SK-N-SH treated with all-trans-retinoic acid at 6 μM for 48 hours (cell line): ENCODE measurements around the gene NHLH2.

ENCODE experiments used
- ATAC-seq: fragments of 200-7000 bp; cut with Tn5 transposase; 3 replicates; pipeline ENCODE4 v1.9.1; 2020; ENCODE audit warnings: mild to moderate bottlenecking, moderate library complexity
- ARNTL ChIP-seq: fragments of 450-650 bp; formaldehyde crosslinking; IDR thresholded peaks from 2 replicates; pipeline ENCODE4 v1.5.0; 2020; ENCODE audit warnings: low read depth, mild to moderate bottlenecking, moderate library complexity, borderline replicate concordance
- BACH2 ChIP-seq: fragments of 250-450 bp; sonication (Bioruptor Pico); IDR thresholded peaks from 2 replicates; pipeline ENCODE4 v1.9.0; 2021; ENCODE audit warnings: mild to moderate bottlenecking, borderline replicate concordance
- CREB5 ChIP-seq: fragments of 250-450 bp; sonication (Bioruptor Pico); IDR thresholded peaks from 2 replicates; pipeline ENCODE4 v1.5.1; 2020; ENCODE audit warnings: low read depth, mild to moderate bottlenecking, moderate library complexity
- CSDC2 ChIP-seq: fragments of 250-450 bp; sonication (Bioruptor Pico); IDR thresholded peaks from 2 replicates; pipeline ENCODE4 v1.5.0; 2020; ENCODE audit warnings: mild to moderate bottlenecking, moderate library complexity
- CSRNP3 ChIP-seq: fragments of 250-450 bp; sonication (Bioruptor Pico); IDR thresholded peaks from 2 replicates; pipeline ENCODE4 v1.5.1; 2021; ENCODE audit warnings: mild to moderate bottlenecking, moderate library complexity
- ESRRG ChIP-seq: fragments of 250-450 bp; sonication (Bioruptor Pico); IDR thresholded peaks from 2 replicates; pipeline ENCODE4 v1.6.1; 2021; ENCODE audit warnings: mild to moderate bottlenecking
- GLIS3 ChIP-seq: fragments of 250-450 bp; sonication (Bioruptor Pico); IDR thresholded peaks from 2 replicates; pipeline ENCODE4 v1.5.0; 2020; ENCODE audit warnings: mild to moderate bottlenecking, moderate library complexity
- ISL1 ChIP-seq: fragments of 250-450 bp; sonication (Bioruptor Pico); IDR thresholded peaks from 2 replicates; pipeline ENCODE4 v2.1.2; 2022; ENCODE audit warnings: mild to moderate bottlenecking, moderate library complexity
- OSR1 ChIP-seq: fragments of 250-450 bp; sonication (Bioruptor Pico); IDR thresholded peaks from 2 replicates; pipeline ENCODE4 v1.8.0; 2022; ENCODE audit warnings: moderate library complexity, mild to moderate bottlenecking, inconsistent platforms
- PATZ1 ChIP-seq: fragments of 250-450 bp; sonication (Bioruptor Pico); IDR thresholded peaks from 2 replicates; pipeline ENCODE4 v1.8.0; 2020; ENCODE audit warnings: mild to moderate bottlenecking, moderate library complexity, borderline replicate concordance
- POU6F1 ChIP-seq: fragments of 250-450 bp; sonication (Bioruptor Pico); IDR thresholded peaks from 2 replicates; pipeline ENCODE4 v1.8.0; 2021; ENCODE audit warnings: low read depth, mild to moderate bottlenecking, moderate library complexity, borderline replicate concordance
- PPARA ChIP-seq: fragments of 250-450 bp; sonication (Bioruptor Pico); IDR thresholded peaks from 2 replicates; pipeline ENCODE4 v1.5.0; 2020; ENCODE audit warnings: mild to moderate bottlenecking, borderline replicate concordance
- RARB ChIP-seq: fragments of 250-450 bp; sonication (Bioruptor Pico); IDR thresholded peaks from 2 replicates; pipeline ENCODE4 v1.8.0; 2021; ENCODE audit warnings: mild to moderate bottlenecking, moderate library complexity
- SNAI2 ChIP-seq: fragments of 250-450 bp; sonication (Bioruptor Pico); IDR thresholded peaks from 2 replicates; pipeline ENCODE4 v1.5.0; 2020; ENCODE audit warnings: mild to moderate bottlenecking, moderate library complexity
- TCF4 ChIP-seq: fragments of 250-450 bp; sonication (Bioruptor Pico); IDR thresholded peaks from 2 replicates; pipeline ENCODE4 v1.8.0; 2021; ENCODE audit warnings: mild to moderate bottlenecking, moderate library complexity, borderline replicate concordance
- TOX ChIP-seq: fragments of 250-450 bp; sonication (Bioruptor Pico); IDR thresholded peaks from 2 replicates; pipeline ENCODE4 v1.8.0; 2021; ENCODE audit warnings: mild to moderate bottlenecking, moderate library complexity, borderline replicate concordance
- TSHZ2 ChIP-seq: fragments of 250-450 bp; sonication (Bioruptor Pico); IDR thresholded peaks from 2 replicates; pipeline ENCODE4 v1.5.0; 2020; ENCODE audit warnings: mild to moderate bottlenecking, moderate library complexity
- ZC3H10 ChIP-seq: fragments of 250-450 bp; sonication (Bioruptor Pico); IDR thresholded peaks from 2 replicates; pipeline ENCODE4 v1.5.1; 2021; ENCODE audit warnings: mild to moderate bottlenecking, moderate library complexity
- ZFP3 ChIP-seq: fragments of 250-450 bp; sonication (Bioruptor Pico); IDR thresholded peaks from 2 replicates; pipeline ENCODE4 v1.5.0; 2020; ENCODE audit warnings: mild to moderate bottlenecking, moderate library complexity
- ZFP30 ChIP-seq: fragments of 450-650 bp; formaldehyde crosslinking; IDR thresholded peaks from 2 replicates; pipeline ENCODE4 v1.5.0; 2022; ENCODE audit warnings: mild to moderate bottlenecking, moderate library complexity
- ZNF565 ChIP-seq: fragments of 450-650 bp; formaldehyde crosslinking; conservative IDR thresholded peaks from 2 replicates; pipeline ENCODE4 v1.5.0; 2020; ENCODE audit warnings: low read depth, mild to moderate bottlenecking, moderate library complexity
- ZNF70 ChIP-seq: fragments of 450-650 bp; formaldehyde crosslinking; IDR thresholded peaks from 2 replicates; pipeline ENCODE4 v1.5.0; 2020; ENCODE audit warnings: mild to moderate bottlenecking, moderate library complexity
- ZNF8 ChIP-seq: fragments of 450-650 bp; formaldehyde crosslinking; IDR thresholded peaks from 2 replicates; pipeline ENCODE4 v1.5.0; 2020; ENCODE audit warnings: mild to moderate bottlenecking, moderate library complexity

NHLH2 gene

GRCh38 chr1:115850937-115851336, 10.0 kb upstream of the NHLH2 start:
- TF ChIP-seq GLIS3 = no peak
- no peak for TF ChIP-seq PATZ1 (CRISPR knock-in tag)
- no peak for TF ChIP-seq ZC3H10 (CRISPR knock-in tag)
- TF ChIP-seq TOX (CRISPR knock-in tag) = no peak
- no peak for TF ChIP-seq ZNF565 (CRISPR knock-in tag)
- no peak for TF ChIP-seq CREB5 (CRISPR knock-in tag)
- TF ChIP-seq ZNF70 = no peak
- TF ChIP-seq SNAI2 = no peak
- no peak for TF ChIP-seq PPARA (CRISPR knock-in tag)
- TF ChIP-seq BACH2 (CRISPR knock-in tag) = no peak
- TF ChIP-seq ZNF8 (CRISPR knock-in tag) = no peak
- TF ChIP-seq POU6F1 (CRISPR knock-in tag) = no peak
- TF ChIP-seq TSHZ2 (CRISPR knock-in tag) = no peak
- TF ChIP-seq ARNTL = no peak
- TF ChIP-seq RARB = no peak
- TF ChIP-seq ISL1 (CRISPR knock-in tag) = no peak
- no peak for TF ChIP-seq TCF4 (CRISPR knock-in tag)
- no peak for ATAC-seq

- TF ChIP-seq ZNF70 (no peak), ZFP30 (no peak), SNAI2 (no peak), ZFP3 (no peak), ZNF8 (CRISPR knock-in tag) (no peak), RARB (no peak), POU6F1 (CRISPR knock-in tag) (no peak), ZNF565 (CRISPR knock-in tag) (no peak), CSDC2 (CRISPR knock-in tag) (no peak), PPARA (CRISPR knock-in tag) (no peak), ZC3H10 (CRISPR knock-in tag) (no peak), GLIS3 (no peak), PATZ1 (CRISPR knock-in tag) (no peak), CSRNP3 (no peak), TOX (CRISPR knock-in tag) (no peak), BACH2 (CRISPR knock-in tag) (no peak), TSHZ2 (CRISPR knock-in tag) (no peak), OSR1 (CRISPR knock-in tag) (no peak), ESRRG (no peak), ISL1 (CRISPR knock-in tag) (no peak)
- no peak for ATAC-seq
These were observed 6.9 kb upstream of the NHLH2 start for GRCh38 chr1:115847787-115848186.
